Urinary bladder (tissue), 4 donors: ENCODE results near the gene GRXCR1. TPM values are rescaled to one million over a fixed set of nuclear protein-coding genes. Genes with fewer than 3 reads are reported as not detected.

ENCODE experiments used
- DNase-seq: peaks from one replicate; pipeline ENCODE4 v3.0.0-alpha.2; 2015; ENCODE audit errors: extremely low spot score
- H3K27ac ChIP-seq: one replicate; pipeline ENCODE4 v1.5.1; 2013; ENCODE audit warnings: low read depth, mild to moderate bottlenecking, moderate library complexity
- H3K36me3 ChIP-seq: one replicate; pipeline ENCODE4 v1.6.1; 2013; ENCODE audit warnings: mild to moderate bottlenecking, moderate library complexity; ENCODE audit not compliant: insufficient read depth
- H3K4me1 ChIP-seq: one replicate; pipeline ENCODE4 v1.6.1; 2013; ENCODE audit warnings: mild to moderate bottlenecking, moderate library complexity; ENCODE audit not compliant: insufficient read depth
- H3K4me3 ChIP-seq: one replicate; pipeline ENCODE4 v1.5.1; 2013; ENCODE audit warnings: low read depth, low read length
- WGBS: extraction: QIAGEN DNeasy Blood & Tissue Kit; methylation state at CpG from one replicate; pipeline ENCODE4 v1.1.7; 2013; 5-methylcytosine and 5-hydroxymethylcytosine counted together
- polyA plus RNA-seq: library from polyadenylated mRNA; stranded (reverse); fragments of 200-250 nt; gene quantifications from one replicate; pipeline ENCODE4 v1.2.3, GENCODE V29; 2013
- total RNA-seq: library from RNA; depleted of rRNA; stranded (reverse); fragments of >200 nt; gene quantifications from one replicate; pipeline ENCODE4 v1.2.3, GENCODE V29; 2014
- donor health status: healthy with polysubstance abuse.
- donor health status: healthy.

The GRXCR1 gene
- total and polyA plus RNA-seq, 2 donors, result not detected

- Histone ChIP-seq H3K4me3 (no peak overlapping the region), H3K27ac (no peak overlapping the region), H3K4me1 (no peaks in the 10 kb centered on the region), H3K36me3 (no peaks in the 10 kb centered on the region)
- 67% methylated on average over 5 of the region's 5 CpGs for WGBS
- DNase-seq, result no peak
Measured at GRCh38 chr4:42955746-42956505, 63.4 kb downstream of the GRXCR1 start.

DNA sequence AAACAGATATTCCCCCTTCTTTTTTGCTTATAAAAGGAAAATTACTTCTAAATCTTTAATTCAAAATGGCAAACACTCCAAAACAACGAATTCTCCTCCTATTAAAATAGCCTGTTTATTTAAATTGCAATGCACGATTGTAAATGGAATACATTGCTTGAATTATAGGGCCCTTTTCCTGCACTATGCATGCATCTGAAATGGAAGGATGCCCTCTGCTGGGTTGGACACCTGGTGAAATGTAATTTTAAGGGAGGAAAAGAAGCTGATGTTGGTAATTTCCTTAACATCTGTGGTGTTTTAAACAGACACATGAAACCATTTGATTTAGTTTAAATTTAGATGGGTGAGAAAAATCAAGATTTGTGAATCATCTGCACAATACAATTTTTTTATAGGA is 72.8 kb downstream of the GRXCR1 start:
- Histone ChIP-seq H3K4me3 (no peak overlapping the region), H3K4me1 (no peaks in the 10 kb centered on the region), H3K36me3 (no peaks in the 10 kb centered on the region), H3K27ac (no peak overlapping the region)
- no peak for DNase-seq
- 26% methylated on average over 2 of the region's 2 CpGs for WGBS

- no peak overlapping the region for H3K27ac ChIP-seq
- no peaks in the 10 kb centered on the region for H3K4me1 ChIP-seq
- no peak for DNase-seq
- no peak overlapping the region for H3K4me3 ChIP-seq
- H3K36me3 ChIP-seq, result no peaks in the 10 kb centered on the region
Measured at GRCh38 chr4:42985976-42986375, 93.5 kb downstream of the GRXCR1 start.

- Histone ChIP-seq H3K36me3 (no peaks in the 10 kb centered on the region), H3K27ac (no peak overlapping the region), H3K4me3 (no peak overlapping the region), H3K4me1 (no peaks in the 10 kb centered on the region)
- WGBS, result 27% methylated on average over 6 of the region's 6 CpGs
- no peak for DNase-seq
Measured at GRCh38 chr4:42995343-42995944, 102.9 kb downstream of the GRXCR1 start.

DNA sequence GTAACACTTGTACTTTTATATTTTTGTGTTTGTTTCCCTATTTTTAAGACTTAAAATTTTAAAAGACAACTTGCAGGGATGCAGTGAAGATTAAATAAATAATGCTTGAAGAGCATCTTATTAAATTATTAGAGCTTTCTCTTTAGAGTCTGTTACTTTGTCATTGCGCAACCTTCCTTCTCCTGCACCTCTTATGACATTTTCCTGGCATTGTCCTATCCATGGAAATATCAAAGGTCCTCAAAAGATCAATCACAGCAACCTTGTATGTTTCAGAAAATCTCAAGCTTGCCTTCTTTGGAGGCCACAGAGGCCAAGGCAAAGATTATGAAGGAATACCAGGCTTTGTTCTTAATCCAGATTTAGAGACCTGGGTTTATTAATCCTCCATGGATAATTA is 116.3 kb downstream of the GRXCR1 start:
- DNase-seq, result no peak
- 94% methylated on average over 1 of the region's 1 CpG for WGBS
- Histone ChIP-seq H3K36me3 (no peaks in the 10 kb centered on the region), H3K27ac (no peak overlapping the region), H3K4me3 (no peak overlapping the region), H3K4me1 (no peaks in the 10 kb centered on the region)

DNA sequence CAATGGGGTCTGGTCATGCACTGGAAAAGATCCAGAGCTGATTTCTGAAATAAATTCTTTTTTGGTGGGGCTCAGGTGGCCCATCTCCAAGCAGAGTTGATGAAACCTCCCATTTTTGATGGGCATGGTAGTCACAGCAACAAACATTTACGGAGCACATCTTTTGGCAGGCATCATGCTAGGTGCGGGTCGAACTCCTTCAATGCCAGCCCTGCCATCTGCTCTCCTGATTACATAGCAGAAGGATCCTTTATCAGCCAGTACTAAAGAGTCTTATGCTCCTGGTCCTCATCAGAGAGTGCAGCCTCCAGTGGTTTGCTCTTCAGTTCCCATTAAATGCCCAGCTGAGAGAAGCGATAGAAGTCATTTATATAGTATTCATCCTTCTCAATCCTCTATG is 121.7 kb downstream of the GRXCR1 start:
- Histone ChIP-seq H3K4me1 (no peaks in the 10 kb centered on the region), H3K36me3 (no peaks in the 10 kb centered on the region), H3K4me3 (no peak overlapping the region), H3K27ac (no peak overlapping the region)
- no peak for DNase-seq
- WGBS, result 91% methylated on average over 4 of the region's 4 CpGs

GRCh38 chr4:43041632-43042031 is 149.1 kb downstream of the GRXCR1 start:
- no peak for DNase-seq
- H3K4me3 ChIP-seq, result no peak overlapping the region
- no peaks in the 10 kb centered on the region for H3K36me3 ChIP-seq
- H3K4me1 ChIP-seq, result no peaks in the 10 kb centered on the region
- H3K27ac ChIP-seq, result no peak overlapping the region
- WGBS, result 43% methylated on average over 1 of the region's 1 CpG

- DNase-seq, result no peak
- Histone ChIP-seq H3K4me3 (no peak overlapping the region), H3K36me3 (no peaks in the 10 kb centered on the region), H3K4me1 (no peaks in the 10 kb centered on the region), H3K27ac (no peak overlapping the region)
- WGBS, result 64% methylated on average over 1 of the region's 1 CpG
Measured at GRCh38 chr4:43047058-43047457, 154.5 kb downstream of the GRXCR1 start.

DNA sequence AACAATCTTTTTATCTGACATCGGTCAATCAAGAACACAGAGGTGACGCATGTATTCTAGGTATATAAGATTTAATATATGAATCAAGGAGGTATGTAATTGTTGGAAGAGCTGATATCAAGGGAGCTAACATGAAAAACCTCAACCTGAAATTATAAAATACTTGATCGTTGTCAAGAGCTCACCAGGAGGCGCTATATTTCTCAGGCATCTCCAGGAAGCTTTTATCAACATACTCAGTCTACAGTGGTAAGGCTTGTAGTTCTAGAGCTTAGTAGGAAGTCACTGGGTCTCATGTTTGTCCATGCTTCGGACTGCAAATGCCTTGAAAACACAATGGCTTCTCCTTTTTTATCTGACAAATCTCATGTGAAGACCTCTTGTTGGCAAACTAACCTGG is 156.1 kb downstream of the GRXCR1 start:
- WGBS, result 86% methylated on average over 5 of the region's 5 CpGs

GRCh38 chr4:43049326-43049725 is 156.8 kb downstream of the GRXCR1 start:
- Histone ChIP-seq H3K36me3 (no peaks in the 10 kb centered on the region), H3K27ac (no peak overlapping the region), H3K4me3 (no peak overlapping the region), H3K4me1 (no peaks in the 10 kb centered on the region)
- no peak for DNase-seq

More for the DNA sequence above, 156.1 kb downstream of the GRXCR1 start:
- no peaks in the 10 kb centered on the region for H3K36me3 ChIP-seq
- no peaks in the 10 kb centered on the region for H3K4me1 ChIP-seq
- no peak overlapping the region for H3K27ac ChIP-seq
- DNase-seq, result no peak
- no peak overlapping the region for H3K4me3 ChIP-seq

- Histone ChIP-seq H3K4me1 (no peaks in the 10 kb centered on the region), H3K4me3 (no peak overlapping the region), H3K27ac (no peak overlapping the region), H3K36me3 (no peaks in the 10 kb centered on the region)
- DNase-seq, result no peak
Measured at GRCh38 chr4:43066415-43066814, 173.9 kb downstream of the GRXCR1 start.

GRCh38 chr4:43071069-43071468 is 178.6 kb downstream of the GRXCR1 start:
- Histone ChIP-seq H3K36me3 (no peaks in the 10 kb centered on the region), H3K27ac (no peak overlapping the region), H3K4me1 (no peaks in the 10 kb centered on the region), H3K4me3 (no peak overlapping the region)
- 77% methylated on average over 6 of the region's 6 CpGs for WGBS
- no peak for DNase-seq
